ENCODE measurements around the gene ZDHHC15. TPM values are rescaled to one million over a fixed set of nuclear protein-coding genes. Genes with fewer than 3 reads are reported as not detected.
"Not testable (repeated sequence)": the region's sequence is repeated elsewhere in the genome, so short reads cannot be mapped to it uniquely, and the experiment has no call there.

ZDHHC15 gene
- 0.17 and 0.77 TPM in 2 replicates for total RNA-seq
- 0.09 and 0.10 TPM in 2 replicates for polyA plus RNA-seq
- 0.06 and 0.12 TPM in 2 replicates for polyA plus RNA-seq (2012)
- polyA minus RNA-seq (ENCODE audit: low replicate concordance): 0.11 and 0.20 TPM in 2 replicates

GRCh38 chrX:75522565-75523431 lies at the start of gene ZDHHC15:
ZDHHC15 (minus strand) TSS chrX:75523037; CDS start chrX:75523024, 13 bp downstream.
- Histone ChIP-seq H2AFZ (ENCODE audit: low read length) (peak within 1 kb of the TSS; percentile 57), H3K4me3 (replicated peaks in 1 of 4; ENCODE audit: control extremely low read depth in 1 of 4, insufficient read depth in 1 of 4, low read depth in 3 of 4, low read length in 4 of 4) (peak within 1 kb of the TSS in 3 of 4 experiments; percentile 14 to 53 (median 40))
- DNase-seq (ENCODE audit: low read depth in 2 of 2): peak; percentile 18 to 52

DNA sequence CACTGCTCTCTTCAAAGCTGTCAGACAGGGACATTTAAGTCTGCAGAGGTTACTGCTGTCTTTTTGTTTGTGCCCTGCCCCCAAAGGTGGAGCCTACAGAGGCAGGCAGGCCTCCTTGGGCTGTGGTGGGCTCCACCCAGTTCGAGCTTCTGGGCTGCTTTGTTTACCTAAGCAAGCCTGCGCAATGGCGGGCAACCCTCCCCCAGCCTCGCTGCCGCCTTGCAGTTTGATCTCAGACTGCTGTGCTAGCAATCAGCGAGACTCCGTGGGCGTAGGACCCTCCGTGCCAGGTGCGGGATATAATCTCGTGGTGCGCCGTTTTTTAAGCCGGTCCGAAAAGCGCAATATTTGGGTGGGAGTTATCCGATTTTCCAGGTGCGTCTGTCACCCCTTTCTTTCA lies 37.7 kb upstream of the ZDHHC15 start:
- not testable (repeated sequence) for DNase-seq (ENCODE audit: low read depth in 2 of 2); H4K20me1 ChIP-seq (ENCODE audit: control insufficient read depth, extremely low read depth, insufficient read depth, low read length); H3K27me3 ChIP-seq (ENCODE audit: control insufficient read depth, insufficient read depth, low read length); H3K36me3 ChIP-seq (ENCODE audit: control insufficient read depth, insufficient read depth, low read length); H3K4me2 ChIP-seq (ENCODE audit: extremely low read depth, insufficient read depth, low read length); H3K4me3 ChIP-seq (replicated peaks in 1 of 4; ENCODE audit: control extremely low read depth in 1 of 4, insufficient read depth in 1 of 4, low read depth in 3 of 4, low read length in 4 of 4); H2AFZ ChIP-seq (ENCODE audit: low read length); H3K27ac ChIP-seq (ENCODE audit: insufficient read depth, low read length); H3K9ac ChIP-seq (ENCODE audit: insufficient read depth, low read length); H3K79me2 ChIP-seq (ENCODE audit: control insufficient read depth, insufficient read depth, low read length); H3K4me1 ChIP-seq (ENCODE audit: control insufficient read depth, extremely low read depth, insufficient read depth, low read length); H3K9me3 ChIP-seq (ENCODE audit: control insufficient read depth, insufficient read depth, low read depth, low read length)

More at GRCh38 chrX:75522565-75523431, at the start of gene ZDHHC15:
- Histone ChIP-seq H3K4me2 (ENCODE audit: extremely low read depth, insufficient read depth, low read length) (peak within 1 kb of the TSS; percentile 59), H3K4me1 (ENCODE audit: control insufficient read depth, extremely low read depth, insufficient read depth, low read length) (no peaks in the 10 kb centered on the region), H3K36me3 (ENCODE audit: control insufficient read depth, insufficient read depth, low read length) (no peaks in the 10 kb centered on the region), H3K27ac (ENCODE audit: insufficient read depth, low read length) (no peak within 1 kb of the TSS), H3K27me3 (ENCODE audit: control insufficient read depth, insufficient read depth, low read length) (no peaks in the 10 kb centered on the region), H3K9ac (ENCODE audit: insufficient read depth, low read length) (no peak within 1 kb of the TSS), H3K79me2 (ENCODE audit: control insufficient read depth, insufficient read depth, low read length) (no peaks in the 10 kb centered on the region), H4K20me1 (ENCODE audit: control insufficient read depth, extremely low read depth, insufficient read depth, low read length) (no peaks in the 10 kb centered on the region), H3K9me3 (ENCODE audit: control insufficient read depth, insufficient read depth, low read depth, low read length) (no peaks in the 10 kb centered on the region)
- TF ChIP-seq EZH2 (IDR thresholded peaks at IDR 0.05; ENCODE audit: low read length, missing control alignments) (no peak), CTCF (conservative IDR thresholded peaks at IDR 0.05 in 1 of 2, IDR thresholded peaks at IDR 0.05 in 1 of 2; ENCODE audit: low read depth in 1 of 2, low read length in 2 of 2) (no peak)

DNA sequence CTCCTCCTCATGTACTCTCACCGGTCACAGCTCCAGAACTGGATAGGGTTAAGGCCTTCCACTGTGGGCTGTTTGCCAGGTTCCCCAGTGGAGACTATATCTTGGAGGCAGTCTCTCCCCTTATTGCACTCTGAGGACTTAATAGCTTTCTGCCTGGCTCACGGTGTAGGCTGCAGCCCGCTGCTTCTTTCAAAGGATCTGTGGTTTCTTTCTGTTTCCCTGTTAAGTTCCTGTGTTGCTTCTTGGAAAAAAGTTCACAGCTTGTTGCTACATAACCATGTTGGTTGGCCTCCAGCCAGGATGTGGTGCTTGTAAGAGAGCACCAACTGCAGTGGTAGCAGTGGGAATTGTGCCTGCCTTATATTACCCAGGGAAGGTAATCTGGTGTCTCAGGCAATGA lies 24.9 kb upstream of the ZDHHC15 start:
- Histone ChIP-seq H3K4me3 (replicated peaks in 1 of 4; ENCODE audit: control extremely low read depth in 1 of 4, insufficient read depth in 1 of 4, low read depth in 3 of 4, low read length in 4 of 4) (no peak overlapping the region), H3K79me2 (ENCODE audit: control insufficient read depth, insufficient read depth, low read length) (no peaks in the 10 kb centered on the region), H3K27ac (ENCODE audit: insufficient read depth, low read length) (no peak overlapping the region), H3K9ac (ENCODE audit: insufficient read depth, low read length) (no peak overlapping the region), H3K4me1 (ENCODE audit: control insufficient read depth, extremely low read depth, insufficient read depth, low read length) (no peaks in the 10 kb centered on the region), H4K20me1 (ENCODE audit: control insufficient read depth, extremely low read depth, insufficient read depth, low read length) (no peaks in the 10 kb centered on the region), H3K36me3 (ENCODE audit: control insufficient read depth, insufficient read depth, low read length) (no peaks in the 10 kb centered on the region), H2AFZ (ENCODE audit: low read length) (no peak overlapping the region), H3K4me2 (ENCODE audit: extremely low read depth, insufficient read depth, low read length) (no peak overlapping the region), H3K9me3 (ENCODE audit: control insufficient read depth, insufficient read depth, low read depth, low read length) (no peaks in the 10 kb centered on the region), H3K27me3 (ENCODE audit: control insufficient read depth, insufficient read depth, low read length) (no peaks in the 10 kb centered on the region)
- no peak for TF ChIP-seq EZH2 (IDR thresholded peaks at IDR 0.05; ENCODE audit: low read length, missing control alignments)
- TF ChIP-seq CTCF (conservative IDR thresholded peaks at IDR 0.05 in 1 of 2, IDR thresholded peaks at IDR 0.05 in 1 of 2; ENCODE audit: low read depth in 1 of 2, low read length in 2 of 2): no peak
- peak in 1 of 2 donors; percentile 9 for DNase-seq (ENCODE audit: low read depth in 2 of 2)

Measured in fibroblast of lung (primary cell).